Inflammatory macrophage treated with lipopolysaccharide for 4 hours (primary cell): ENCODE data around the gene TCERG1L.
"Not testable (repeated sequence)": the region's sequence is repeated elsewhere in the genome, so short reads cannot be mapped to it uniquely, and the experiment has no call there.

ENCODE experiments used
- DNase-seq: peaks from one replicate; pipeline ENCODE4 v3.0.0-alpha.2; 2020

The TCERG1L gene

DNA sequence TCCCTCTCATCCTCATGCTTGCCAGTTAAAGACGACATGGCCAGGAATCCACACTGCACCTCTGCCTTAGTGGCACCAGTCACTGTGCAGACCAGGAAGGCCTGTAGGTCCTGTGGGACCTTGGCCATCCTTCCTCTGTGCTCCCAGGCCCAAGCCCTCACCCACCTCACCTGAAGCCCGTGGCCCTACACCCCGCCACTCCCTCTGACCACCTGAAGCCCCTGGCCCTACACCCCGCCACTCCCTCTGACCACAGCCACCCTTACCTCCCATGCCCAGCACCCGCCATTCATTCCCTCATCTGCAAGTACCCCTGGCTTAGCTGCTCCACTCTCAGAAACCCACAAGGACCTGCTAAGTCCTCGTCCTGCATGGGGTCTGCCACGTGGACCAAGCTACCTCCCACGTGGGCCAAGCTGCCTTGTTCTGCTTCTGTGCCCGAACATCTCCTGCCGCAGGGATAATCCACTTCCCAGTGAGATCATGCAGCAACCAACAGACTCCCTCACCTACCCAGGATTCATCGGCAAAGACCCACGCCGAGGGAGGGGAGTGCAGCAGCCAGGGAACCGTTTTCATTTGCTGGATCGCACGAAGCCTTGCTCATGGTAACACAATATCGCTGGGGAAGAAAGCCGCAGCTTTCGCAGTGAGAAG is 151.2 kb downstream of the TCERG1L start:
- no peak for DNase-seq

DNA sequence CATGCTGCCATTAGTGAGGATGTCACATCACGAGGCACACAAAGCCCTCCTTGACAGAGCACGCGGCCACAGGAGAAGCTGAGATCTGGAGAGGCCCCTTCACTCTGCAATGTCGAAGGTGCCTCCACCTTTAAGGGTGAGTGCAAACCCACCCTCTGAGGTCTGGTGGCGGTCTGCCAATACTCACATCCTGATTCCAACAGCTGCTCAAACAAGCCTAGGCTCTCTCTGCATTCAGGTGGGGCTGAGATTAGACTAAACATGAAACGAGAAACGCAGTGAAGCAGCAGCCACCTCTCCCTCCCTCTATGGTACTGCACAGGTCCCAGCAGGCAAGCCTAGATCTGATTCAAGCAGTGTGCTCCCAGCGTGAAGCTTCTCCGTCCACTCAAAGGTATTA is 151.8 kb downstream of the TCERG1L start:
- DNase-seq, result no peak

DNA sequence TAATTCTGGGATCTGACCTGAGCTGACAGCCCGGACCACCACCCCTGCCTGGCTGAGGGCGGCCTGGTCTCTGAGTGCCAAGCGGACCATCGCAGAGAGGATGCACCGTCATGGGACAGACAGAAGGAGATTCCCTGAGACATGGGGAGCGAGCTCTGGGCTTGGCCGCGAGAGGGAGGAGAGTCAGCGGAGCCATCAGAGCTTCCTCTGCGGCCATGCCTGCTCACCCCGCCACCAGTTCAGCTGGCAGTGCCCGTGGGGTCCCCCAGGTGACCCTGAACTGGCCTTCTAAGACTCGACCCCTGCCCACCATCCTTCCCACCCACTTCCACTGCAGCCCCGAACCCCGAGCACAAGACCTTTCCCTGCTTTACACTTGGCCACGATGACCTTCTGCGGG is 152.8 kb downstream of the TCERG1L start:
- no peak for DNase-seq

DNA sequence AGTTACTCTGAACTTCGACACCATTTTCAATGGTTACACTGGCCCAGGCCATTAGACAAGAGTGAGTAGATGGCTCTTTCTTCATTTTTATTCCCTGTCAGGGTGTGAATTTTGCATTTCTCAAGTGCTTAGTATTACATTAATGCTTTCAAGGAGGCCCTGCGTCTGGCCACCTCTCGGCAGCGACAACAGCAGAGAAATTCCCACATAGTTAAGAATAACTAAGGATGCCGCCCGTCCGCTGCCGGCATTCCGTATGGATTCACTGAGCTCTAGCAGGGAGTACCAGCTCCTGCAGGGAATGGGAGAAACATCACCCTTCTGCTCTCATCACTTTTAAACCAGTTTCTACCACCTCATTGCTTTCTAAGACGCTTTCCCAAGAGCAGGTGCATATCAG is 153.6 kb downstream of the TCERG1L start:
- no peak for DNase-seq

DNA sequence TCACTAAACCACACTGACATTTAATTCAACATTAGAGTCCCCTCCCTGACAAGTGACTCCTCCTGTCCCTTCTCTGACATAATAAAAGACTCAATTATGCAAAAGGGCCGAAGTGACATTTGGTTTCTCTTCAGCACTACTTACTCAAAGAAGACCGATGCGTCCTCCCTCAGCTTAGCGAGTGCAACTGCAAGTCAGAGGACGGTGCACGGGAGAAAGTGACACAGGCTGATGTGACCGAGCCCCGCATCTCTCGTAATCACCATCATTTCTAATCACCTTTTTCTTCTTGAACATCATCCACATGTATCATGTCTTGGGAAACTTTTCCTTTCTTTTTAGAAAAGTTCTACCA is 155.7 kb downstream of the TCERG1L start:
- DNase-seq, result no peak

DNA sequence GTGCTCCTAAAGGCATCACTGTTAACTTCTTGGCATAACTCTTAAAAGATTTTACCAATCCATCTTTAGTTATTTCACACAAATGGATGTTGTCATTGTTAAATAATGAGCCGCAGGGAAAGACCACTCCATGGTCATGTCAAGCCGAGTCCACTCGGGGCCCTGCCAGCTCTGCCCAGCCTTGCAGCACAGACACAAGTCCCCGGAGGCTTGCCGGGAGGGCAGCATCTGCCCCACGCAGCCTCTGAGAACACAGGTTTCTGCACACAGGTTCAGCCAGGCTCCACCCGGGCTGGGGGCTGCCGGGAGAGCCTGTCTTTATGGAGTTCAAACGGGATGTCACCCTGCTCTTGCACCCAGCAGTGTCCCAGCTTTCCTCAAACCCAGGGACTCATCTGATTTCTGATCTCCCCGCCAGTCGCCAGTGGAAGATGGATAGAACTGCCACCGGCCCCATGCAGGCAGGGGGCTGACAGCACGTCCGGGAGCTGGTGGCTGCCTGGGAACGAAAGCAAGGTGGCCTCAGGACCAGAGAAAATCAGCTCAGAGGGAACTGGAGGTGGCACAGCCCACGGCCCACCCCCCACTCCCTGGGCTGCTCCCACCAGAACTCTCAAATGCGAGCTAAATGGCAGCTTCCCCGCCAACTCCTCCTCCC is 156.2 kb downstream of the TCERG1L start:
- no peak for DNase-seq

DNA sequence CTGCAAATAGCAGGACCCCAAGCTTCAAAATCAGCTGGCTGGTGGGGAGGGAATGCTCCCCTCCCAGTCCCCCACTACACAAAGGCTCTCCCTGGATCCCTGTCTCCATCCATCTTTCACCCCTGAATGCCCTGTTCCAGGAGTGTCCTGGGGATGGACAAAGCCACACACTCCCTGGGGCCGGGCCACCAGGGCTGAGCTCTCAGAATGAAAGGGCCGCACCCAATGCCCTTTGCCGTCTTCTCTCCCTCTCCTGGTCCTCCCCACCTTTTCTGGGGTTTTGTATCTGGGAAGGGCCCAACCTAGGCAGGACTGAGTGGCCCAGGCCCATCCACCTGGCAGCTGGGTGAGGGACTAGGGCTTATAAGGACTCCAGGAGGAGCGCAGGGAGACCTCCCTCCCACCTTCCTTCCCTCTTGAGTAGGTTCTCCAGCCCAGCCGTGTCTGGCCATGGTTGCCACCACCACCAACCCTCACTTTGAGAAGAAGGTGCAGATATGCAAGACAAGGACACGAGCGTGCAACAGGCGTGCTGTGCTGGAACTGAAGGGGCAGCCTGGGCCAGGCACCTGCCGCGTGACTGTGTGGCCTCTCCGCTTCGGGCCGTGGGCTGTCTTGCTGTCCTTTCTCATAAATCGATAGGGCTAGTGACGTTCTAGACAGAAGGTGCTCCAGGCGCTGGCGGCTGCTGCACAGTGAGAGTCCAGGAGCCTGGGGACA is 157.1 kb downstream of the TCERG1L start:
- no peak for DNase-seq

DNA sequence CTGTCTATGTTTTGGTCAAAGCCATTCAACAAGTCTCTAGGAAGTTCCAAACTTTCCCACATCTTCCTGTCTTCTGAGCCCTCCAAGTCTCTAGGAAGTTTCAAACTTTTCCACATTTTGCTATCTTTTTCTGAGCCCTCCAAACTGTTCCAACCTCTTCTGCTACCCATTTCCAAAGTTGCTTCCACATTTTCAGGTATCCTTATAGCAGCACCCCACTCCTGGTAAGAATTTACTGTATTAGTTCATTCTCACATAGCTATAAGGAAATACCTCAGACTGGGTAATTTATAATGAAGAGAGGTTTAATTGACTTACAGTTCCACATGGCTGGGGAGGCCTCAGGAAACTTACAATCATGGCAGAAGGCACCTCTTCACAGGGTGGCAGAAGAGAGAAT is 159.1 kb downstream of the TCERG1L start:
- DNase-seq, result not testable (repeated sequence)

DNA sequence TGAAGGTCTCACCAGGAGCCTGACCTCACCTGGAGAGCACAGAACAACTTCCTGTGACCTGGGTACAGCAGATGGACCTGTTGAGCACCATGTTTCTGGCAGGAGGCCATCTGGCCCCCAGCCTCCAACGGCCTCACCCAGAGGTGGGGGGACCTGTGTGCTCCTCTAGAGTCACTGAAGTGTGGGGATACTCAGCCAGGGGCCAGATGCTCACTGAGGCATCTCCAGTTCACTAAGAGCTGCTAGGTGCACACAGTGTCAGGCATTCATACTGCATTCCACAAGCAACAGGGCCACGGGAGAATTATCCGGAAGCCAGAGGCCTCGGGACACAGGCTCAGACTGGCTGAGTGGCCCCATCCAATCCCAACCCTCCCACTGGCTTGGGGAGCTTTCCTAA is 161.4 kb downstream of the TCERG1L start:
- no peak for DNase-seq

DNA sequence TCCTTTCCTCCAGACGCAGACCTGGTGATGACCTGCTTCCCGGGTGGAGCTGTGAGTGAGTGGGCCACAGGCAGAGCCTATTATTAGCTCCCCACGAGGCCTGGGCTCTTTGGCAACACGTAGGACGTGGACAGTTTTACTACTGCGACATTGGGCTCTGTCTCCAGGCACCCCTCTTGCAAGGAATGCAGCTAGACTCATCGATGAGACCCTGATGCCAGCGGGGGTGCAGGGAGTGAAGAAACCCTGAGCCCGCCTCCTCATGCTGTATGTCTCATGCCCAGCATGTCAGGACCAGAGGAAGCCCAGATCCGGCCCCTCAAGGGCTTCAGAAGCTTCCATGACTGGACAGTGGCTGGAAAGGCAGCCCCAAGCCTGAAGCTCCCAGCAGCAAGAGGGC is 161.9 kb downstream of the TCERG1L start:
- no peak for DNase-seq

DNA sequence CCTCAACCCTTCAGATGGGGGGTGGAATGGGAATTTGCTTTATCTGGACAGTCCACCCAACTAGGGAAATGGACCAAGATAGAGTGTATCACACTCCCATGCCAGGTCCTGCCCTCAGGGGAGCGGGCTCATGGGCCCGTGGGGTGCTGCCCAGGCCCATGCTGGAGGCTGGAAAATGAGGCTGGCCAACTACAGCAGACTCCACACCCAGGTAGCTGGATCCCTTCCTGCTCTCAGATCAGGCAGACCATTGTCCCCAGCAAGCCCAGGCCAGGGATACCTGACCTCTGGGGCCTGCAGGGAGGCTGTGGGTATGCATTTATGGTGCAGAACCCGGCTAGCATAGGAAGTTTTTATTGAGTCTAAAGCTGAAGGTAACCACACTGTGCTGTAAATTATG is 162.4 kb downstream of the TCERG1L start:
- no peak for DNase-seq

DNA sequence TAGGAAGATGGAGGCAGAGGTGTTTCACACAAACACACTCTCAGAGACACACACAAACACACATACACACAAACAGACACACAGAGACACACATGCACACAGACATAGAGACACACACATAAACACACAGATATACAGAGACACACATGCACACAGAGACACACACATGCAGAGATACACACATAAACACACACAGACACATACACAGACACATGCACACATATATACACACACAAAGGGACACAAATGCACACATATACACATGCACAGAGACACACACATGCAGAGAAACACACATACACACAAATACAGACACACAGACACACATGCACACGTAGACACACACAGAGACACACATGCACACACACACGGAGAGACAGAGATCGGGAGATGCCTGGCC is 163.3 kb downstream of the TCERG1L start:
- DNase-seq, result no peak

DNA sequence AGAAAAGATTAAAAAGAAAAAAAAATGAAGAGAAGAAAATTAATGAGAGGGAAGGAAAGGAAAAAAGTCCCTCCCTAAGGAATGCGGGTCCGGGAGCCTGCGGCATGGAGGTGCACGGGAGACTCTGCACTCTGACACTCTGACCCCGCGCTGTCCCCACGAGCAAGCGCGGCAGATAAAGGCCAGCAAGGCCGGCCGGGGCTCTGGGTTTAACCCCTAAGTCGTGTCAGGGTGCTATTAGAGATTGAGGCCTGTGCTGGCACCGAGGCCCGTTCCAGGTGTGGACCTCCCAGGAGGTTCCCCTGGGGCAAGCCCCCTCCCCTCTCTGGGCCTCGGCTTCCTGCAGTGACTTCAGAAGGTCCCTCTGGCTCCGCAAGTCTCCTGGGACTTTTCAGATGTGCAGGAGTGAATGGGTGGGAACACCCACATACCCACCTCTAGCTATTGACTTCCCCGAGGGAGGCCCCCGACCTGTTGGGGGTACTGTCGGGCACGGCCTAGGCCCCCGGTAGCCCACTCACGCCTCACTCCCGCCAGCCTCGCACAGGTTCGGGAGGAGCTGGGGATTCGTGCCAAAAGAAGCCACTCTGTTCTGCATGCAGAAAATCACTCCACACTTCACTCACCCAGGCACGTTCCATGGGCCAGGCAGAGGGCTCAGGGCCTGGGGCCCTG is 164.1 kb downstream of the TCERG1L start:
- no peak for DNase-seq

DNA sequence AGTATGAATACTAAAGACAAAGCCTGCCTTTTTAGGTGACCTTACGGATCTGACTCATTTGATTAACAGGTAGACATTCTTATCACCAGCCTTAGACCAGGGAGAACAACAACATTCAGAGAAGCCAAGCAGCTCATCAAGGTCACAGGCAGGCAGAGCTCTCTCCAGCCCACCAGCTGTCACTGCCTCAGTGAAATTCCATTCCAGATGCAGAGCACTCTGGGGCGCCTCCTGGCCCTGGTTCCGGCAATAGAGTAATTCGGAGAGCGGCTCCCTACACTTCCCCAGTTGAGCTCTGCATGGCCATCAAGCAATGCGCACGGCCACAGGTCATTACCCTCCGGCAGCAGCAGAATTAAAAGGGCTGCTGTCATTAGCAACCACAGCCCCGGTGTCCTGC is 164.7 kb downstream of the TCERG1L start:
- no peak for DNase-seq

DNA sequence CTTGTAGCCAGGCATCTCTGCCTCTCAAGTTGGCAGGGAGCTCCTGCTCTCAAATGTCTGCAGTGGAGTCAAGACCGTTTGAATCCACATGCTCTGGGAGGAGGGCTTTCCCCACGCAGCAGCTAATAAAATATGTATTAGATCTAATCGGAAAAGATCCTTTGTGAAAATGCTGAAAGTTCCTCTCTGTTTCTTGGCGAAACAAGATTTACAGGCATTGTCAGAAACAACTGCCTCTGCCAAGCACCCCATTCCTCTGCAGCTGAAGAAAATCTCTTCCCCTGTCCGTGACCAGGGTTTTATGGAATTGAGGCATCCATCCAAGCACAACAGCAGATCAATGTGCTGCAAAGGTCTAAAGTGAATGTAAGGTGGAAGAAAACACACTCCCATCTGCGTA is 165.8 kb downstream of the TCERG1L start:
- no peak for DNase-seq

DNA sequence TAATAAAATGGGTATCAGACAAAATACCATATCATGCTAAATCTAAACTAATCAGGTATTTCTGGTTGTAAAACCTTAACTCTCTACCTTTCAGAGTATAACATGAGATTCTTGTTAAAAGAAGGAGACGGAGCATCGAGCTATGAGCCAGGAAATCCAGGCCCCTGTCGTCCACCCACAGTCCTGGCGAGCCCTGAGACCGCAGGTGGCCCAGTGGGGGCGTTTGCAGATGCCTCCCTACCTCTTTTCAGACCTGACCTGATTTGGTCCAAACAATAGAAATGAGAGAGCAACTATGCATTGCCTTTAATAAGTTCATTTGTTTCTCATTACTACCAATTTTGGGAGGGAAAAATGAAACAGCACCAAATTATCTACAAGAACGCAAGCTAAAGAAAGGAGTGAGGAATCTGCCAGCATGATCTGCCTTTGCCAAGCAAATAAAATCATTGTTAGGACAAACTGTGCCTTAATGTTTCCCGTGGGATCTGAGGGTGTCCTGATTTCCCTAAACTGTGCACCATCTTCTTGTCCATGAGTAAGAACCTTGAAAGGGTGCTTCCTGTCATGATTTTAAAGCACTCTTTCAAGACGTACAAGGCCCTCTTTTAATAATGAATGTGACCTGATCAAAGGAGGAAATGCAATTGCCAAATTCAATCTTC is 166.7 kb downstream of the TCERG1L start:
- DNase-seq, result no peak

DNA sequence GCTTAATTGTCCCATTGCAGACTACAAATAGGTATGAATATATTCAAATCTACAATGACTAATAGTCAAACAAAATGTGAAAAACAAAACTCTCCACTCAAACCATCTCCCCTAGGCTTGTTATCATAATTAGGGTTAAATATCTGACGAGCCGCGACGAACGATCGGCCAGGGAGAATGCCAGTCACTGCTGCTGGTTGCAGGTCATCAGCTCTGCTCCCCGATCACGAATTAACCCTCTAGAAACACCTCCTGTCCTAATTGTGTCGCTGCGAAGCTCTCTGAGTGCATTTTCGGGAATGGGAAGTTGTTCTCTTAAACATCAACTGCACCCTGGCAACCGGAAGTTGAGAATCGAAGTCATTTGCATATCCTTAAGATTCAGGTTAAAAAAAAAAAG is 167.3 kb downstream of the TCERG1L start:
- DNase-seq, result no peak

DNA sequence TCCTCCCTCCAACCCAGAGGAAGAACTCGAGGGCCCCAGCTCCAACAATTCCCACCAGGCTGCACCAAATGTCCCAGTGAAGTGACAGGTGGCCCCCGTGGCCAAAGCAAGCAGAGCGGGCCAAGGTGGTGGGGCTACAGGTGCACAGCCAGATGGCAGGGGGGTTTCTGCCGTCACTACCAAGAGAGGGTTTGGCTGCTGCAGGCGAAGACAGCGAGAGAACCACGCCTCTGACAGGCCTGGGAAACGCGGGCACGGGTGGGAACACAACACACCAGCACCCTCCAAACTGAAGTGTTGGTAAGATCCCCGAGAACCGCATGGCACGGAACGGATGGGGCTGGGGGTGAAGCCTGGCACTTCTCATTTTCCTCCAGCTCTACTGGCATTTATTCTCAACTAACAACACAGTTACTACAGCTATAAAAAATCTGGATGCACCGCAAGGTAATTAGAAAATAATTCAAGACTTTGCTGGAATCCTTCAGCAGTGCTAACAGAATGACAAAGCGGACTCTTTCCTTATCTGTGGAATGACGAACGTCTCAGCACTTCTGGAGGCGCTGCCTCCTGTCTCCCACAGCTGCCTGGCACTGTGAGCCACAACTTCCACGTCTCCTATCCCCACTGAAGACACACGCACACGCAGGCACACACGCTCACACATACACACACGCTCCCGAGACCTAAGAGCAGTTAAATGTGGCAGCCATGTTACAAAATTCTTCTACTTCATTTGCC is 167.9 kb downstream of the TCERG1L start:
- no peak for DNase-seq

DNA sequence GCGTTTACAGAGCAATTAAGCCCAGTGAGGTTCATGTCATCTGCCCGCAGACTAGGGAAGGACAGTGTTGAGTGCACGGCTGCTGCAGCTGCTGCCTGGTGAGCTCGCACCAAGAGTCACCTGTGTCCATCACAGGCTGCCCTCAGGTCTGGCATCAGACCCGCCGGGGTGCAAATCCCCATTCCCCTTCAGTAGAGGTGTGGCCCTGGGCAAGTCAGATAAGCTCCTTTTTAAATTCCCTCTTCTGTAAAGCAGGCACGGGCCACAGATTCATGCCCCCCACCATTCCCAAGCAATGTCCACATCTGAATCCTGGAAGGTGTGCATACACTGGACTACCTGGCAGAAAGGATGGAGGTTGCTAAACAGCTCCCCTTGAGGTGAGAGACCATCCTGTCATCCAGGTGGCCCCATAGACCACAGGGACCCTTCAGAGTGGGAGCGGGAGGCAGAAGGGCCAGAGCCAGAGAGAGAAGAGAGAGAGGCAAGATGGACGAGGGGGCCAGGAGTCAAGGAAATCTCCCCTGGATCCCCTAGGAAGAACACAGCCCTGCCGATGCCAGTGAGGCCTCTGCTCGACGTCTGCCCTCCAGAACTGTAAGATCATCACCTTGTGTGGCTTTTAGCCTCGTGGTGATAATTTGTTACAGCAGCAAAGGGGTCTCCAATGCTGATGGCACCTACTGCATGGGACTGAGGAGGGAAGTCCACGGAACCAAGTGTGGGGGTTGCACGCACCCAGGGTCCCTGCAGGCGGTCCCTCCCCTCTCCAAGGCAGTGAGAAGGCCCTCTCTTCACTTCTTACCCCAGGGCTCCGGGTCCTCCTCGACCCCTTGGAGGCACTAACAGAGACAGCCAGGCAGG is 168.8 kb downstream of the TCERG1L start:
- DNase-seq, result no peak

DNA sequence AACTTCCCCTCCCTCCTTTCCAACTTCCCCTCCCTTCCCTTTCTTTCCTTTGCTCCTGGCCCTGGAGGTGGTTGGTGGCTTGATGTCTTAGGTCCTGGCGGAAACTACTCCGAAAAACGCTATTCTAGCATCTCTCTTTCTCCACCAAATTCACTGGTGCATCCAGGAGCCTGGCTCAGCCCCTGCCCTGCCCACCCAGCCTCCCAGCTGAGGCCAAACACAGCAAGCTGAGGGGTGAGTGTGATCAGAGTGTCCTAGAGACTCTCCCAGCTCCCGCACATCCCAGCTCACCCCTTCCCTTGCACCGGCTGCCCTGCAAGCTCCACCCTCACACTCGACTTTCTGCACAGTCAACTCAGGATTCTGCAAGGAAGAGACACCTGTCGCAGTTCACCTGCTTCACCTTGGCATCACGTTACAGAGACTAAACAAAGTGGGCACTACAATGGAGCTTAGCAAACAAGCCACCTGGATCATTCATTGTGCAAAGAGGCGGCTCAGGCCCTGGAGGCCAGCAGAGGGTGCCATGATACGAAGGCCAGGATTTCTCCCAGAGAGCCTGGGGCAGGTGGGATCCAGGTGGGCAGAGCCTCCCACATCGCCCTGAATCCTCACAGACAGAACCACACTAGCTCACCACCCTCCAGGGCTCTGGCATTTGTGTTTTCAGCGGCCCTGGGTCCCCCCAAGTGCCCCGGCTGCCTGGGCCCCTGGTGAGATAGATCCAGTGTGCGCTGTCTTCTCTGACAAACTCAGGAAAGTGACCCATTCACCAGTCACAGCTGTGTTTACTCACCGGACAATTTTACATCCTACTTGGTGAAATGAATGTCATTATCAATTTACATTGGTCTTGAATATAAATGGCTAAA is 169.6 kb downstream of the TCERG1L start:
- DNase-seq, result no peak

DNA sequence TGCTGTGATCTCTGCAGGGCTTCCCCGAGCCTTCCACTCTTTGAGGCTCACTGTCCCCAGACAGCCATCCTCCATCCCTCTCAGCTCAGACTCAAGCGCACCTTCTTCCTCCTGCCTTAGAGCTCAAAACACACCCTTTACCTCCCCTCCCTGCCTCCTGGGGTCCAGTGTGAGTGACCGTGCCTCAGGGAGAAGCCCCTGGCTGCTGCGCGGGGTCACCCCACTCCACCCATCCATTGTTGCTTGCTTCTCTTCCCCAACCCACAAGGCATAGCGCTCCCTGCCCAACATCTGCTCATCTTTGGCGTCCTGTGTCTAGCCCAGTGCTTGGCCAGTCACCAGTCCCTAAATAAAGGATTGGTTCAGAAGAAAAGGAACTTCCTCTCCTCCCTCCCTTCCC is 170.3 kb downstream of the TCERG1L start:
- DNase-seq, result no peak
